ENCODE measurements around the gene INPP1.

The INPP1 gene

GRCh38 chr2:190410166-190410565 lies 66.8 kb downstream of the INPP1 start:
- FAIRE-seq: no peak

- no peak for FAIRE-seq
These were observed 69.6 kb downstream of the INPP1 start for GRCh38 chr2:190412966-190413365.

GRCh38 chr2:190413421-190413820 lies 70.0 kb downstream of the INPP1 start:
- FAIRE-seq: no peak

- FAIRE-seq: no peak
These were observed 71.9 kb downstream of the INPP1 start for GRCh38 chr2:190415251-190415650.

GRCh38 chr2:190415794-190416775 lies 72.7 kb downstream of the INPP1 start:
- peak; percentile 18 for FAIRE-seq

GRCh38 chr2:190417045-190417842 lies 73.9 kb downstream of the INPP1 start:
- FAIRE-seq: no peak

- no peak for FAIRE-seq
These were observed 75.3 kb downstream of the INPP1 start for GRCh38 chr2:190418727-190419126.

- peak; percentile 60 for FAIRE-seq
These were observed 77.4 kb downstream of the INPP1 start for GRCh38 chr2:190420801-190421200.

Measured in colon (tissue), 2 donors.